Calu3 (cell line): ENCODE measurements around the gene ST3GAL4. TPM values are rescaled to one million over a fixed set of nuclear protein-coding genes. Genes with fewer than 3 reads are reported as not detected.

Experiments
- BruUV-seq: library from RNA; stranded (reverse); fragments of 400-500 nt; replicated peaks from 2 replicates; lab custom pipeline; 2021; lab: Mats Ljungman, UMichigan
- CTCF ChIA-PET: fragments of 300-600 bp; sonication (Branson Sonifier 250); formaldehyde crosslinking; loops from one replicate; lab custom pipeline; 2022; ENCODE audit warnings: antibody characterized with exemption; lab: Charles Lee
- DNase-seq: peaks from one replicate; pipeline ENCODE4 v3.0.0; 2022
- H3K27ac Mint-ChIP-seq: one replicate; pipeline ENCODE4 v1.8.0; 2022; ENCODE audit warnings: mixed read lengths; ENCODE audit not compliant: unreplicated experiment
- H3K27me3 Mint-ChIP-seq: one replicate; pipeline ENCODE4 v1.8.0; 2022; ENCODE audit warnings: mixed read lengths; ENCODE audit not compliant: unreplicated experiment
- H3K36me3 Mint-ChIP-seq: one replicate; pipeline ENCODE4 v1.8.0; 2022; ENCODE audit warnings: mild to moderate bottlenecking, moderate library complexity, mixed read lengths; ENCODE audit not compliant: insufficient read depth, unreplicated experiment
- H3K4me1 Mint-ChIP-seq: one replicate; pipeline ENCODE4 v1.8.0; 2022; ENCODE audit warnings: mild to moderate bottlenecking, low read depth, mixed read lengths; ENCODE audit not compliant: unreplicated experiment
- H3K4me3 Mint-ChIP-seq: one replicate; pipeline ENCODE4 v1.8.0; 2022; ENCODE audit warnings: mild to moderate bottlenecking, low read depth, moderate library complexity, mixed read lengths; ENCODE audit not compliant: unreplicated experiment
- H3K9me3 Mint-ChIP-seq: one replicate; pipeline ENCODE4 v1.8.0; 2022; ENCODE audit warnings: low read depth, mixed read lengths; ENCODE audit not compliant: unreplicated experiment
- CTCF ChIP-seq: fragments of 200-600 bp; IDR thresholded peaks from one replicate; pipeline ENCODE4 v1.8.0; 2022; ENCODE audit warnings: antibody characterized with exemption; ENCODE audit not compliant: unreplicated experiment
- intact Hi-C: fragments of 100-400 bp; cut with micrococcal nuclease; formaldehyde crosslinking; loops from one replicate; pipeline ENCODE4 v1.10.0; 2022; ENCODE audit not compliant: unreplicated experiment
- total RNA-seq: library from RNA; stranded (reverse); gene quantifications from 2 replicates; pipeline ENCODE4 v1.2.3, GENCODE V29; 2022

Gene ST3GAL4
- total RNA-seq, 1 experiment from 2014 or later: 27.9 TPM

GRCh38 chr11:126406368-126406767 lies 50.9 kb downstream of the ST3GAL4 start:
- no peak for DNase-seq
- Mint-ChIP-seq H3K27me3 (no peaks in the 10 kb centered on the region), H3K9me3 (no peaks in the 10 kb centered on the region), H3K36me3 (peaks cover 28% of the 10 kb centered on the region), H3K4me3 (no peak overlapping the region), H3K4me1 (peaks cover 36% of the 10 kb centered on the region), H3K27ac (no peak overlapping the region)
- CTCF ChIA-PET: interaction anchor here (0.5 to 1.1 kb wide), 3 partner anchors 89 to 96 kb away, joined by 3 read pairs; no protein-coding TSS in a partner anchor
- intact Hi-C loops: no loop called here
- no peak for TF ChIP-seq CTCF
- no TSS peak for BruUV-seq

GRCh38 chr11:126407101-126407521 lies 51.6 kb downstream of the ST3GAL4 start:
- CTCF ChIA-PET: no interaction called here
- Mint-ChIP-seq H3K36me3 (peaks cover 22% of the 10 kb centered on the region), H3K9me3 (no peaks in the 10 kb centered on the region), H3K27ac (no peak overlapping the region), H3K27me3 (no peaks in the 10 kb centered on the region), H3K4me3 (no peak overlapping the region), H3K4me1 (peaks cover 36% of the 10 kb centered on the region)
- intact Hi-C loops: no loop called here
- BruUV-seq: no TSS peak
- TF ChIP-seq CTCF: no peak
- no peak for DNase-seq

GRCh38 chr11:126407682-126408288 lies 52.3 kb downstream of the ST3GAL4 start:
- no TSS peak for BruUV-seq
- CTCF ChIA-PET: no interaction called here
- DNase-seq: no peak
- H3K27me3 Mint-ChIP-seq: no peaks in the 10 kb centered on the region
- H3K9me3 Mint-ChIP-seq: no peaks in the 10 kb centered on the region
- peaks cover 36% of the 10 kb centered on the region for H3K4me1 Mint-ChIP-seq
- H3K4me3 Mint-ChIP-seq: no peak overlapping the region
- intact Hi-C loops: no loop called here
- no peak for TF ChIP-seq CTCF
- peaks cover 21% of the 10 kb centered on the region for H3K36me3 Mint-ChIP-seq
- no peak overlapping the region for H3K27ac Mint-ChIP-seq

- intact Hi-C loops: no loop called here
- no peak overlapping the region for H3K4me3 Mint-ChIP-seq
- no peak for DNase-seq
- peaks cover 17% of the 10 kb centered on the region for H3K36me3 Mint-ChIP-seq
- H3K4me1 Mint-ChIP-seq: peaks cover 31% of the 10 kb centered on the region
- no TSS peak for BruUV-seq
- no peaks in the 10 kb centered on the region for H3K9me3 Mint-ChIP-seq
- CTCF ChIA-PET: no interaction called here
- no peak overlapping the region for H3K27ac Mint-ChIP-seq
- no peaks in the 10 kb centered on the region for H3K27me3 Mint-ChIP-seq
- TF ChIP-seq CTCF: no peak
Observed at GRCh38 chr11:126408496-126408895, 53.0 kb downstream of the ST3GAL4 start.
